Measurements from ENCODE around the gene FAHD2A. TPM values are rescaled to one million over a fixed set of nuclear protein-coding genes. Genes with fewer than 3 reads are reported as not detected.
"Not testable (repeated sequence)": the region's sequence is repeated elsewhere in the genome, so short reads cannot be mapped to it uniquely, and the experiment has no call there.

The FAHD2A gene, protein sequence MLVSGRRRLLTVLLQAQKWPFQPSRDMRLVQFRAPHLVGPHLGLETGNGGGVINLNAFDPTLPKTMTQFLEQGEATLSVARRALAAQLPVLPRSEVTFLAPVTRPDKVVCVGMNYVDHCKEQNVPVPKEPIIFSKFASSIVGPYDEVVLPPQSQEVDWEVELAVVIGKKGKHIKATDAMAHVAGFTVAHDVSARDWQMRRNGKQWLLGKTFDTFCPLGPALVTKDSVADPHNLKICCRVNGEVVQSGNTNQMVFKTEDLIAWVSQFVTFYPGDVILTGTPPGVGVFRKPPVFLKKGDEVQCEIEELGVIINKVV
- 100 to 1,000 TPM in 2 of 4 donors, 10 to 100 TPM in 2; 10.7 to 112 (median 87.1) TPM for total RNA-seq

- Histone ChIP-seq H3K27ac (peak within 1 kb of the TSS; percentile 68 to 90 (median 83)), H3K4me1 (peaks cover 0 to 20% (median 0%) of the 10 kb centered on the region in 4 donors), H3K36me3 (no peaks in the 10 kb centered on the region), H3K27me3 (no peaks in the 10 kb centered on the region), H3K4me3 (peak within 1 kb of the TSS; percentile 67 to 88 (median 76)), H3K9me3 (no peaks in the 10 kb centered on the region)
- DNase-seq: peak; percentile 97 to 99 (median 98)
- TF ChIP-seq POLR2A (IDR thresholded peaks at IDR 0.05) (peak; percentile 83 to 94), CTCF (IDR thresholded peaks at IDR 0.05) (peak in 2 of 6 experiments; percentile 12 to 24)
Observed at GRCh38 chr2:95402370-95403203, at the start of gene FAHD2A. Gene FAHD2A, plus strand, starts transcription at chr2:95402708. Its CDS starts 2,851 bp downstream, at chr2:95405559.

DNA sequence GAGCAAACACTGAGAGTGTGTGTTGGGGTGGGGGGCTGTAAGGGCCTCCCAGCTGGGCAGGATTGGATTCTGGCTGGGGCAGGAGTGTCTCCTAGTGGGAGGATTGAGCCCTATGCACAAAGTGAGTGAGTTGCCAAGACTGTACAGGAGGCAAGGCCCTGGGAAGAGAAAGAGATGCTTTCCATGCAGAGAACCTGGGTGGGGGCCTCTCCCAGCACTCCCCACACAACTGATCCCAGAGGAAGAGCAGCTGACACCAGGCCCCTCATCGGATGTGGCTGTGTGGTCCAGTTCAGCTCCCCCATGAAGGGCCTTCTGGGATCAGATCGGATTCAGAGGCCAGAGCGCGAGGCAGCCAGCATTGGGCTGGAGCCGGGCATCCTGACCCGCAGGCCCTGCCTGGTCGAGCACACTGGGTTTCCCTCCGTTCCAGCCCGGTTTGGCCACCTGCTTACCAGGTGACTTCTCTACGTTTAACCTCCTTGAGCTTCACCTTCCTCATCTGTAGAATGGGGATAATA lies 49.4 kb upstream of the FAHD2A start:
- Histone ChIP-seq H3K4me1 (no peaks in the 10 kb centered on the region), H3K4me3 (no peak overlapping the region), H3K27me3 (no peaks in the 10 kb centered on the region), H3K27ac (no peak overlapping the region), H3K9me3 (no peaks in the 10 kb centered on the region), H3K36me3 (no peaks in the 10 kb centered on the region)
- TF ChIP-seq CTCF (IDR thresholded peaks at IDR 0.05) (no peak), POLR2A (IDR thresholded peaks at IDR 0.05) (no peak)
- DNase-seq: peak in 2 of 3 donors; percentile 24 to 34

GRCh38 chr2:95353613-95354468 lies 48.7 kb upstream of the FAHD2A start:
- DNase-seq: peak in 2 of 3 donors; percentile 23 to 32
- H3K9me3 ChIP-seq: no peaks in the 10 kb centered on the region

GRCh38 chr2:95354469-95354901 lies 48.0 kb upstream of the FAHD2A start:
- H3K4me3 ChIP-seq: no peak overlapping the region
- H3K27ac ChIP-seq: no peak overlapping the region
- H3K4me1 ChIP-seq: no peaks in the 10 kb centered on the region
- no peaks in the 10 kb centered on the region for H3K9me3 ChIP-seq
- H3K27me3 ChIP-seq: no peaks in the 10 kb centered on the region
- H3K36me3 ChIP-seq: no peaks in the 10 kb centered on the region
- TF ChIP-seq POLR2A (IDR thresholded peaks at IDR 0.05) (no peak), CTCF (IDR thresholded peaks at IDR 0.05) (no peak)
- peak in 2 of 3 donors; percentile 27 to 30 for DNase-seq

More at GRCh38 chr2:95353613-95354468, 48.7 kb upstream of the FAHD2A start:
- TF ChIP-seq POLR2A (IDR thresholded peaks at IDR 0.05): no peak
- TF ChIP-seq CTCF (IDR thresholded peaks at IDR 0.05): no peak
- H3K36me3 ChIP-seq: no peaks in the 10 kb centered on the region
- H3K27me3 ChIP-seq: no peaks in the 10 kb centered on the region
- no peak overlapping the region for H3K27ac ChIP-seq
- no peaks in the 10 kb centered on the region for H3K4me1 ChIP-seq
- H3K4me3 ChIP-seq: no peak overlapping the region

- H3K9me3 ChIP-seq: no peaks in the 10 kb centered on the region
- no peaks in the 10 kb centered on the region for H3K27me3 ChIP-seq
- H3K4me3 ChIP-seq: no peak overlapping the region
- DNase-seq: peak in 1 of 3 donors; percentile 34
- H3K27ac ChIP-seq: no peak overlapping the region
- TF ChIP-seq POLR2A (IDR thresholded peaks at IDR 0.05): no peak
- no peak for TF ChIP-seq CTCF (IDR thresholded peaks at IDR 0.05)
- no peaks in the 10 kb centered on the region for H3K36me3 ChIP-seq
- no peaks in the 10 kb centered on the region for H3K4me1 ChIP-seq
Observed at GRCh38 chr2:95354925-95355324, 47.6 kb upstream of the FAHD2A start.

DNA sequence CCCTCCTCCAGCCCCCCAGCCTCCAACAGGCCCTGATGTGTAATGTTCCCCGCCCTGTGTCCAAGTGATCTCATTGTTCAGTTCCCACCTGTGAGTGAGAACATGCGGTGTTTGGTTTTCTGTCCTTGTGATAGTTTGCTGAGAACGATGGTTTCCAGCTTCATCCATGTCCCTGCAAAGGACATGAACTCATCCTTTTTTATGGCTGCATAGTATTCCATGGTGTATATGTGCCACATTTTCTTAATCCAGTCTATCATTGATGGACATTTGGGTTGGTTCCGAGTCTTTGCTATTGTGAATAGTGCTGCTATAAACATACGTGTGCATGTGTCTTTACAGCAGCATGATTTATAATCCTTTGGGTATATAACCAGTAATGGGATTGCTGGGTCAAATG lies 47.0 kb upstream of the FAHD2A start:
- H3K27me3 ChIP-seq, H3K9me3 ChIP-seq, H3K4me1 ChIP-seq, H3K4me3 ChIP-seq, H3K36me3 ChIP-seq, H3K27ac ChIP-seq: not testable (repeated sequence)
- DNase-seq: peak in 1 of 3 donors; percentile 5

Data from Peyer's patch (tissue), 4 donors.